Hepatocyte (in vitro differentiated cells): Measurements from ENCODE around the gene GSX2. TPM values are rescaled to one million over a fixed set of nuclear protein-coding genes. Genes with fewer than 3 reads are reported as not detected.

ENCODE experiments used
- DNase-seq: peaks from one replicate; pipeline ENCODE4 v3.0.0-alpha.2; 2016; ENCODE audit warnings: low spot score
- H2AFZ ChIP-seq: fragments of 200-600 bp; sonication (generic); 2 replicates; pipeline ENCODE4 v1.6.0; 2016; ENCODE audit warnings: antibody characterized with exemption, mild to moderate bottlenecking
- H3K27ac ChIP-seq: fragments of 200-600 bp; sonication (generic); 2 replicates; pipeline ENCODE4 v1.5.1; 2016; ENCODE audit warnings: mild to moderate bottlenecking
- H3K27me3 ChIP-seq: fragments of 200-600 bp; sonication (generic); 2 replicates; pipeline ENCODE4 v1.6.1; 2016
- H3K36me3 ChIP-seq: fragments of 200-600 bp; sonication (generic); replicated peaks from 2 replicates; pipeline ENCODE4 v1.5.1; 2016; ENCODE audit warnings: low read depth; ENCODE audit not compliant: insufficient read depth
- H3K4me1 ChIP-seq: fragments of 200-600 bp; sonication (generic); 2 replicates; pipeline ENCODE4 v1.5.1; 2016; ENCODE audit warnings: mild to moderate bottlenecking, moderate library complexity; ENCODE audit not compliant: insufficient read depth
- H3K4me2 ChIP-seq: fragments of 200-600 bp; sonication (generic); 2 replicates; pipeline ENCODE4 v1.6.0; 2016
- H3K4me3 ChIP-seq: fragments of 200-600 bp; sonication (generic); 2 replicates; pipeline ENCODE4 v1.5.1; 2016; ENCODE audit warnings: mild to moderate bottlenecking
- H3K79me2 ChIP-seq: fragments of 200-600 bp; sonication (generic); 2 replicates; pipeline ENCODE4 v1.6.0; 2017; ENCODE audit warnings: mild to moderate bottlenecking
- H3K9me2 ChIP-seq: fragments of 200-600 bp; sonication (generic); replicated peaks from 2 replicates; pipeline ENCODE4 v1.6.0; 2017; ENCODE audit warnings: mild to moderate bottlenecking; ENCODE audit not compliant: insufficient read depth
- H3K9me3 ChIP-seq: fragments of 200-600 bp; sonication (generic); 2 replicates; pipeline ENCODE4 v1.5.1; 2016; ENCODE audit warnings: low read depth, mild to moderate bottlenecking
- H4K20me1 ChIP-seq: fragments of 200-600 bp; sonication (generic); 2 replicates; pipeline ENCODE4 v1.6.0; 2016; ENCODE audit warnings: mild to moderate bottlenecking; ENCODE audit not compliant: insufficient read depth, poor library complexity, severe bottlenecking
- EZH2 ChIP-seq: fragments of 200-600 bp; sonication (generic); IDR thresholded peaks from 2 replicates; pipeline ENCODE4 v1.6.1; 2016; ENCODE audit warnings: antibody characterized with exemption, mild to moderate bottlenecking, borderline replicate concordance
- EZH2phosphoT487 ChIP-seq: fragments of 200-600 bp; sonication (generic); IDR thresholded peaks from one replicate; pipeline ENCODE4 v1.6.1; 2018; ENCODE audit warnings: antibody characterized with exemption, mild to moderate bottlenecking, low read depth, moderate library complexity; ENCODE audit not compliant: unreplicated experiment, severe bottlenecking
- WGBS: methylation state at CpG from one replicate; pipeline ENCODE4 v1.1.6; 2016; ENCODE audit warnings: low lambda C conversion rate; ENCODE audit errors: missing lambda C conversion rate; 5-methylcytosine and 5-hydroxymethylcytosine counted together
- polyA plus RNA-seq: library from polyadenylated mRNA; unstranded; fragments of >200 nt; fragmentation: Nextera tagmentation; extraction: Ambion mirVana; gene quantifications from 2 replicates; pipeline ENCODE4 v1.2.1, GENCODE V29; 2016
- total RNA-seq: library from RNA; depleted of rRNA; stranded (reverse); fragments of >200 nt; gene quantifications from 2 replicates; pipeline ENCODE4 v1.2.3, GENCODE V29; 2014
- TF ChIP-seq, protein P1 (sequence below): fragments of 200-600 bp; sonication (generic); IDR thresholded peaks from 2 replicates; pipeline ENCODE4 v1.5.1; 2016; ENCODE audit warnings: antibody characterized with exemption, mild to moderate bottlenecking; ENCODE audit not compliant: poor library complexity

The GSX2 gene
- total and polyA plus RNA-seq, 2 experiments from 2014 or later: not detected

DNA sequence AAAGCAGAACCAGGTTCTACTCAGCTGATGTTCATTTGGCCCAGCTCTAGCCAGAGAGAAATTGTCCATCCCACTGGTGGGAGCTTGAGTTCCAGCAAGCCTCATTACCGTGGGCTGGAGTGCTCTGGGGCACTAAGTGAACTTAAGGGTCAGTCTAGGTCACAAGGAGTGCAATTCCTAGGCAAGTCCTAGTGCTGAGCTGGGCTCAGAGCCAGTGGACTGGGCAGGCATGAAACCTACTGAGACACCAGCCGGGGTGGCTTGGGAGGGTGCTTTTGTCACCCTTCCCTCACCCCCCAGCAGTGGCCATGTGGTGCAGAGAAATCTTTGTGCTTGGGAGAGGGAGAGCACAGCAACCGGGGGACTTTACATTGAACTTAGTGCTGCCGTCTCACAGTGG, 39.4 kb downstream of the GSX2 start:
- Histone ChIP-seq H2AFZ (no peak overlapping the region), H3K27ac (no peak overlapping the region), H3K36me3 (no peaks in the 10 kb centered on the region), H3K79me2 (no peaks in the 10 kb centered on the region), H3K9me2 (no peaks in the 10 kb centered on the region), H3K4me1 (no peaks in the 10 kb centered on the region), H3K9me3 (no peaks in the 10 kb centered on the region), H4K20me1 (no peaks in the 10 kb centered on the region), H3K4me3 (no peak overlapping the region), H3K27me3 (no peaks in the 10 kb centered on the region), H3K4me2 (no peak overlapping the region)
- DNase-seq: no peak
- 79% methylated on average over 4 of the region's 4 CpGs for WGBS
- TF ChIP-seq, protein P1, sequence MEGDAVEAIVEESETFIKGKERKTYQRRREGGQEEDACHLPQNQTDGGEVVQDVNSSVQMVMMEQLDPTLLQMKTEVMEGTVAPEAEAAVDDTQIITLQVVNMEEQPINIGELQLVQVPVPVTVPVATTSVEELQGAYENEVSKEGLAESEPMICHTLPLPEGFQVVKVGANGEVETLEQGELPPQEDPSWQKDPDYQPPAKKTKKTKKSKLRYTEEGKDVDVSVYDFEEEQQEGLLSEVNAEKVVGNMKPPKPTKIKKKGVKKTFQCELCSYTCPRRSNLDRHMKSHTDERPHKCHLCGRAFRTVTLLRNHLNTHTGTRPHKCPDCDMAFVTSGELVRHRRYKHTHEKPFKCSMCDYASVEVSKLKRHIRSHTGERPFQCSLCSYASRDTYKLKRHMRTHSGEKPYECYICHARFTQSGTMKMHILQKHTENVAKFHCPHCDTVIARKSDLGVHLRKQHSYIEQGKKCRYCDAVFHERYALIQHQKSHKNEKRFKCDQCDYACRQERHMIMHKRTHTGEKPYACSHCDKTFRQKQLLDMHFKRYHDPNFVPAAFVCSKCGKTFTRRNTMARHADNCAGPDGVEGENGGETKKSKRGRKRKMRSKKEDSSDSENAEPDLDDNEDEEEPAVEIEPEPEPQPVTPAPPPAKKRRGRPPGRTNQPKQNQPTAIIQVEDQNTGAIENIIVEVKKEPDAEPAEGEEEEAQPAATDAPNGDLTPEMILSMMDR: no peak

DNA sequence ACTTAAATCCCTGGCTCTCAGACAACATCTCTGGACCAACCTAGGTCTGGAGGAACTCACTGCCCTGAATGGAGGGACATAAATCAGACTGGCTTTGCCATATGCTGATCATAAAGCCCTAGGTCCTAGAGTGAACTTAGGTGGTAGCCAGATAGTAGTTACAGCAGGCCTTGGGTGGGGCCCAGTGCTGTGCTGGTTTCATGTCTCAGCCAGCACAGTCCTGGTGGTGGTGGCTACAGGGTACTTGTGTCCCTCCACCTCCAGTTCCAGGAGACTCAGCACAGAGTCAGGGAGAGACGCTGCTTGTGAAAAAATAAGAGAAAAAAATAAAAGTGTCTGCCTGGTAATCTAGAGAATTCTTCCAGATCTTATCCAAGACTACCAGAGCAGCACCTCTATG, 40.3 kb downstream of the GSX2 start:
- no peak for DNase-seq
- Histone ChIP-seq H3K4me2 (no peak overlapping the region), H3K4me1 (no peaks in the 10 kb centered on the region), H3K27ac (no peak overlapping the region), H3K9me3 (no peaks in the 10 kb centered on the region), H3K27me3 (no peaks in the 10 kb centered on the region), H3K36me3 (no peaks in the 10 kb centered on the region), H3K79me2 (no peaks in the 10 kb centered on the region), H3K9me2 (no peaks in the 10 kb centered on the region), H2AFZ (no peak overlapping the region), H4K20me1 (no peaks in the 10 kb centered on the region), H3K4me3 (no peak overlapping the region)
- TF ChIP-seq EZH2phosphoT487 (no peak), EZH2 (no peak)
- TF ChIP-seq, protein P1: no peak
- WGBS: 92% methylated on average over 1 of the region's 1 CpG

DNA sequence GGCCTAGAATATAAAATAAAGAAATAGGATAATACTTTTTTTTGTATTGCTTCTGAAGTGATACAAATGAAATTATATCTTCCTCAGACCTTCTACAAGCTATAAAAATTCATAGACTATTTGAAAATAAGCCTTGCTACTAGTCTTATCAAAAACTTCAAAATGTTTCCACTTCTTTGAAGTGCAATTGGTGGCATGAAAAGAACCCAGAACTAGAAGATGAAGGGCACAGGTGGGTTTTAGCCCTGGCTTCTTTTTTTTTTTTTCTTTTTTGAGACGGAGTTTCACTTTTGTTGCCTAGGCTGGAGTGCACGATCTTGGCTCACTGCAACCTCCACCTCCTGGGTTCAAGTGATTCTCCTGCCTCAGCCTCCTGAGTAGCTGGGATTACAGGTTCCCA, 44.2 kb downstream of the GSX2 start:
- Histone ChIP-seq H3K4me1 (no peaks in the 10 kb centered on the region), H3K9me3 (no peaks in the 10 kb centered on the region), H2AFZ (no peak overlapping the region), H3K79me2 (no peaks in the 10 kb centered on the region), H3K36me3 (no peaks in the 10 kb centered on the region), H3K4me2 (no peak overlapping the region), H3K4me3 (no peak overlapping the region), H4K20me1 (no peaks in the 10 kb centered on the region), H3K27ac (no peak overlapping the region), H3K9me2 (no peaks in the 10 kb centered on the region), H3K27me3 (no peaks in the 10 kb centered on the region)
- TF ChIP-seq, protein P1: no peak
- TF ChIP-seq EZH2phosphoT487 (no peak), EZH2 (no peak)
- 92% methylated on average over 2 of the region's 2 CpGs for WGBS
- DNase-seq: no peak

DNA sequence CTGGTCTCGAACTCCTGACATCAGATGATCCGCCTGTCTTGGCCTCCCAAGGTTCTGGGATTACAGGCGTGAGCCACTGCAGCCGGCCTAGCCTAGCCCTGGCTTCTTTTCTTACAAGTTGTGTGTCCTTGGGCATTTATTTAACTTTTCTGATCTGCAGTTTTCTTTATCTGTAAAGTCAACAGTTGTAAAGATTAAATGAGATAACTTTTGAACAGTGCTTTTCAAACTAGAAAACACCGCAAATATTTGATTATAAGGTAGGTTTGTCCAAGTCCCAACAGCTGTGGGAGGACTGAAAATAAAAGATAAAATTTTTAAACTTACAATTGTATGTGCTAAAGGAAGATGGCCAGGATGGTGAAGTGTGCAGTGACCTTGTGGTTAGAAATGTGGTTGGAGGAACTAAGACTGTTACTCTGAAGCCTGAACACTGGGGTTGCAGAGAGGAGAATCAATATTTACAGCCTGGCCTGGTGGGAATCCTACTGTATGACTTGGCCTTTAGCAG, 44.8 kb downstream of the GSX2 start:
- H3K9me3 ChIP-seq: no peaks in the 10 kb centered on the region
- H3K27ac ChIP-seq: no peak overlapping the region
- H3K36me3 ChIP-seq: no peaks in the 10 kb centered on the region
- H3K4me2 ChIP-seq: no peak overlapping the region
- no peak overlapping the region for H3K4me3 ChIP-seq
- H3K4me1 ChIP-seq: no peaks in the 10 kb centered on the region
- 56% methylated on average over 5 of the region's 5 CpGs for WGBS
- TF ChIP-seq EZH2 (no peak), EZH2phosphoT487 (no peak)
- TF ChIP-seq, protein P1: no peak
- H4K20me1 ChIP-seq: no peaks in the 10 kb centered on the region
- H3K79me2 ChIP-seq: no peaks in the 10 kb centered on the region
- H3K9me2 ChIP-seq: no peaks in the 10 kb centered on the region
- peak; percentile 45 for DNase-seq
- H3K27me3 ChIP-seq: no peaks in the 10 kb centered on the region
- no peak overlapping the region for H2AFZ ChIP-seq
